RWPE2 (cell line): ENCODE results near the gene PCDHGB1.

Experiments used
- ATAC-seq: fragments of 200-7000 bp; cut with Tn5 transposase; 3 replicates; pipeline ENCODE4 v1.9.1; 2021; ENCODE audit warnings: low read depth
- DNase-seq: peaks from one replicate; pipeline ENCODE4 v3.0.0-alpha.2; 2020; ENCODE audit warnings: low spot score
- H3K27ac ChIP-seq: fragments of 450-650 bp; 2 replicates; pipeline ENCODE4 v1.5.1; 2017; ENCODE audit warnings: mild to moderate bottlenecking; ENCODE audit not compliant: poor library complexity, severe bottlenecking
- H3K27me3 ChIP-seq: fragments of 250-450 bp; sonication (Bioruptor Pico); 2 replicates; pipeline ENCODE4 v1.5.1; 2021; ENCODE audit warnings: mild to moderate bottlenecking, moderate library complexity; ENCODE audit not compliant: insufficient read depth, poor library complexity, severe bottlenecking
- H3K36me3 ChIP-seq: fragments of 250-450 bp; sonication (Bioruptor Pico); 2 replicates; pipeline ENCODE4 v1.5.1; 2020; ENCODE audit warnings: low read depth, mild to moderate bottlenecking, moderate library complexity
- H3K4me1 ChIP-seq: fragments of 250-450 bp; sonication (Bioruptor Pico); 2 replicates; pipeline ENCODE4 v1.5.1; 2021; ENCODE audit warnings: mild to moderate bottlenecking, moderate library complexity; ENCODE audit not compliant: insufficient read depth, poor library complexity, severe bottlenecking
- H3K4me3 ChIP-seq: fragments of 250-450 bp; sonication (Bioruptor Pico); 2 replicates; pipeline ENCODE4 v1.5.1; 2021; ENCODE audit warnings: mild to moderate bottlenecking, moderate library complexity; ENCODE audit not compliant: severe bottlenecking
- H3K9me3 ChIP-seq: fragments of 250-450 bp; sonication (Bioruptor Pico); 2 replicates; pipeline ENCODE4 v1.5.1; 2021; ENCODE audit warnings: mild to moderate bottlenecking, moderate library complexity; ENCODE audit not compliant: severe bottlenecking
- CTCF ChIP-seq: fragments of 450-650 bp; IDR thresholded peaks from one replicate; pipeline ENCODE4 v1.5.1; 2017; ENCODE audit warnings: mild to moderate bottlenecking, moderate library complexity; ENCODE audit not compliant: poor library complexity, severe bottlenecking

PCDHGB1 gene

DNA sequence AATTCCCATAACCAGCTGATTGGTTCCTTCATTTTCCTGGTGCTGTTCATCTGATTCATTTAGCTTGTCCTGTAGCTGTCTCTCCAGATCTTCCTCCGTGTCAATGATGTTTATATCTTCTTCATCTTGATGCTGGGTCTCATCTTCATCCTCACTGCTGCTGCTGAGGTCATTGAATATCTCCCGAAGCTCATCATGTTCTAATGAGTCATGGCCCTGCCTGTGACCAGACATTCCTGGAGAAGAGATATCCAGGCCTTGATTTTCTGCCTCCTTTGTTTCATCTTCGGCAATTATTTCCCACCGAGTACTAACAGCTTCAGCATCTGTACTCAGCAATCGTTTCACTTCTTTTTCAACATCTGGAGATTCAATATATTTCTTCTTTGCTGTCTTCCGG, 30.7 kb upstream of the PCDHGB1 start:
- no peak for TF ChIP-seq CTCF
- no peak overlapping the region for H3K27ac ChIP-seq
- no peaks in the 10 kb centered on the region for H3K27me3 ChIP-seq
- no peak for DNase-seq
- peaks cover 36% of the 10 kb centered on the region for H3K9me3 ChIP-seq
- no peaks in the 10 kb centered on the region for H3K4me1 ChIP-seq
- no peak for ATAC-seq
- H3K36me3 ChIP-seq = peaks cover 24% of the 10 kb centered on the region
- no peak overlapping the region for H3K4me3 ChIP-seq

GRCh38 chr5:141319699-141320098, 30.2 kb upstream of the PCDHGB1 start:
- ATAC-seq = no peak
- no peak for DNase-seq
- Histone ChIP-seq H3K27me3 (no peaks in the 10 kb centered on the region), H3K4me1 (no peaks in the 10 kb centered on the region), H3K27ac (peak overlapping the region; percentile 83), H3K36me3 (peaks cover 24% of the 10 kb centered on the region), H3K4me3 (peak overlapping the region; percentile 57), H3K9me3 (peaks cover 36% of the 10 kb centered on the region)
- no peak for TF ChIP-seq CTCF

GRCh38 chr5:141320225-141321169, 29.4 kb upstream of the PCDHGB1 start, which contains the start of gene TAF7:
TSS of gene TAF7 (minus strand) at chr5:141320784. CDS start at chr5:141320044, 740 bp downstream.
- DNase-seq (peak; percentile 90), ATAC-seq (peak; percentile 87)
- peak; percentile 98 for TF ChIP-seq CTCF
- Histone ChIP-seq H3K9me3 (peaks cover 36% of the 10 kb centered on the region), H3K27ac (peak within 1 kb of the TSS; percentile 83), H3K27me3 (no peaks in the 10 kb centered on the region), H3K36me3 (peaks cover 24% of the 10 kb centered on the region), H3K4me1 (no peaks in the 10 kb centered on the region), H3K4me3 (peak within 1 kb of the TSS; percentile 57)

DNA sequence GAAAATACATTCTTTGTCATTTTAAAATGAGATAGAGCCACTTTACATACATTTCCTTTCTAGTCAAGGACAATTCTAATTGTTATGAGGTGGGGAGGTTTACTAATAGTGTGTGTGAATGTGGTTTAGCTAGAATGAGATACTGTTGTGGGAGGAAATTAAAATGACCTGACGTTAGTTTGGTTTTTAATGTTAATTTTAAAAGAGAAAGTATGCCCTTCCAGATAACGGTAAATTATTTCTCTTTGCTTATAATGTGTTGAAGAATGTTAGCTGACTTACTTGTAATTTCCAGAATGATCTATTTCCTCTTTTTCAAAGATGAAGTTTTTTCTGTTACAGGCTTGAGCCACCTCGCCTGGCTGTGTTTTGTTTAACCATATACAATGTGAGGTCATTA, 27.6 kb upstream of the PCDHGB1 start:
- ATAC-seq = no peak
- Histone ChIP-seq H3K27me3 (no peaks in the 10 kb centered on the region), H3K36me3 (peaks cover 24% of the 10 kb centered on the region), H3K9me3 (peaks cover 26% of the 10 kb centered on the region), H3K4me3 (no peak overlapping the region), H3K27ac (no peak overlapping the region), H3K4me1 (peaks cover 4% of the 10 kb centered on the region)
- no peak for TF ChIP-seq CTCF
- DNase-seq = no peak
